ENCODE results near the gene NRXN3.

The NRXN3 gene

DNA sequence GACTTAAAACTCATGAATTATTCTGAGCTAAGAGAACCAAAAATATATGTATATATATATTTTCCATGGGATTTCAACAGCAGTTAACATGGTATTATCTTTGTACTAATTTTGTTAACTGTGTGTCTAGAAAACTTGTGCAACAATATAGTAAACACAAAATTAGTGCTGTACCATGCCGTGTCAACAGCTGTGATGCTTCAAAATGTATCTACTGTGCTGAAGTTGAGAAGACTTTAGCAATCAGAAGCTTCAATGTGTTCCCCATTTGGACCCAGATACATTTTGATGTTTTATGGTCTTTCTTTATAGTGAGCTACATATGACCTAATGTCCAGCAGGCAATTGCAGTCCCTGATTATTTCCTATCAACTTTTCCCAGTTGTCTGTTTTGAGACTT is 1635.5 kb downstream of the NRXN3 start:
- no peak for DNase-seq (ENCODE audit: low read depth in 2 of 2)

DNA sequence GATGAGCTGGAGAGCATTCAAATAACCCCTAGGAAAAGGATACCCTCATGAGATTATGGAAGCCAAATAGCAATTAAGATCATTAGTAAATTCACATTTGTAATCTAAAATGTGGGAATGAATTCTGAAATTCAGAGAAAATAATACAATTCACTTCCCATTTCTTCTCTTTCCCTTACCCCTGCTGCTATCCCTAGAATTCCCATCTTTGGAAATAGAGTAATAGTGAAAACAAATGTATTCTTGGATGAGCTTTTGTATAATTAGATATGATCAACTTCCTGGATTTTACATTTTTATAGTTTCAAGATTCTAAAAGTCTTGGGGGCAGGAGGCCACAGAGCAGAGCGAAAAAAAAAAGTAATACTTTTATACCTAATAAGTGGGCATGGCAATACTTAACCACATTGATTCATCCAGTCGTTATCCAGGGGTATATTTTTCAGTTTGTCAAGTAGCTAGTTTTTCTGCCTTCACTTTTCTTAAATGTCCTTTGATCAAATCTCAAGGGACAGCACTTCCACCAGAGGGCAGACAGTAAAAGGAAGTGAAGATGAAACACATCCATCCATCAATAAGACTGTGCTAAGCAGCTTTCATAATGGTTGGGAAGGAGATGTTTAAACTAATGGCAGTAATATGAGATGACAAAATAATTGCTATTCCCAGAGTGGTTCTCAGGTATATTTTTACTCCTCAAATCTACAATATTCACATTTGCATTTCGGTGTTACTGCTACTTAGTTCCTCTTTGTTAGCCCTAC is 1639.9 kb downstream of the NRXN3 start:
- no peak for DNase-seq (ENCODE audit: low read depth in 2 of 2)

DNA sequence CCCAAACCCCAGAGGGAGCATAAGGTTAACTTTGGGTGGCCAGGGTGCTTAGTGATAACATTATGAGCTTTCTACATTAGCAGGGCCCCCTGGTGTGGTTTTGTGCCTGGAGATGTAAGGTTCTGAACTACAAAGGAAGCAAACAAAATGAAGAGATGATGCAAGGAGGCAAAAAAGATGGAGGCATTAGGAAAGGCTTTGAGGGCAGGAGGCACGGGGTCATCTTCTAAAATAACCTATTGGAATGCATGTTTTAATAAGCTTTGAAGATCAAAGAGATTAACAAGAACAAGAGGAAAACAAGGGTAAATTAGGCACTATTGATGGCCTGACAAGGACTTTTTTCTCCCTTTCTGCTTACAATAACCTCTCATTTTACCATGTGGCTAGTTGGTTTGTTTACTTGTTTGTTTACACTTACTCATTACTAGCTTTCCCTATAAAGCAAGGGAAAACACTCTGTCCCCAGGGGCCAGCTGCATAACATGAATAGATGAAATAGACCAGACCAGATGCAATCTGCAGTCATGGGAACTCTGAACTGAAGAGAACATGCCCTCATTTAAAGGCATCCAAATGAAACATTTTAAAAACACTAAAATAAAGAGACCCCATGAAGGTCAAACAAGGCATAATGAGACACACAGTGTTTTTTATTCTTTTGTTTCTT is 1650.8 kb downstream of the NRXN3 start:
- no peak for DNase-seq (ENCODE audit: low read depth in 2 of 2)

- DNase-seq (ENCODE audit: low read depth in 2 of 2): no peak
Measured at GRCh38 chr14:79822034-79822433, 1651.9 kb downstream of the NRXN3 start.

GRCh38 chr14:79825046-79825521 is 1654.9 kb downstream of the NRXN3 start:
- no peak for DNase-seq (ENCODE audit: low read depth in 2 of 2)

DNA sequence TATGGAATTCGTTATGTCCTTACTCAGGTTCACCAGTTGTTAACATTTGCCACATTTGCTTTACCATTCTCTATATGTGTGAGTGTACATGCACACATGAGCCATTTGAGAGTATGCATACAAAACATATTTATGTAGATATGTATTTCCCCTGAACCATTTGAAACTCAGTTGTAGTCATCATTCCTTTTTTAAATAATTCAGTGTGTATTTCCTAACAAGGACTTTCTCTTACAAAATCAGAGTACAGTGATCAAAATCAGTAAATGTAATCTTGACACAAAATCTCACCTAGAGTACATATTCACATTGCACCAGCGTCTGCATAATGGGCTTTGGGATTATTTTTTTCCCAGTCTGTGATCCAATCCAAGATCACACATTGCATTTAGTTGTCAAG is 1656.2 kb downstream of the NRXN3 start:
- DNase-seq (ENCODE audit: low read depth in 2 of 2): no peak

GRCh38 chr14:79829405-79830166 is 1659.4 kb downstream of the NRXN3 start:
- DNase-seq (ENCODE audit: low read depth in 2 of 2): no peak

DNA sequence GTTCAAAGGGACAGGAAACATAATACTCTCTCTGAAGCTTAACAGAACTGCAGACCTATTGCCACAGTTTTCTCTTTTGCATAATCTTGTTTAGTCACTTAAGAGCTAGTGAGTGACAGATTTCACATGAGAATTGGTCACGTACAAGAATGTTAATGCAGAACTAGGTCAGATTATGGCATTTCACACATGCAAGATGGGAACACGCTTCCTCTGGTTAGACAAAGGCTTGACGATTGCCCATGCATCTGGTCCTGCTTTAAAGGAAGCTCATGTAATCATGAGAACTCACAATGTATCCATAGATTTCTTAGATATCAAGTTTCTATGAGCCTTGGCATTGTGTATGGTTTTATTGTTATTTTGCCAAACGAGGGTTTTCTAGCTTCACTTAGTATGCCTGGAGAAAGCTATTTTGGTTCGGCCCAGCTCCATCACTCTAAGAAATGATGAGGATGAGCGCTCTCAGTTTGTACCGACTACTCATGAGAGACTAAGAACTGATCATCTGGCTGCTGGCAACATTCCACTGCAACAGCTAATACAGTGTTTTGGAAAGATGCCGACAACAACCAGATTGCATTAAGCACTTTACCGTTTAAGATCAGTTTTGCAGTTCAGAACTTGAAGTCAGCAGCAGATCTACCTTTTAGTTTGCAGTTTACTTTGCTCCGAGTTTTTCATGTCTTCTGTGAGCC is 1661.2 kb downstream of the NRXN3 start:
- peak; percentile 24 to 36 for DNase-seq (ENCODE audit: low read depth in 2 of 2)

DNA sequence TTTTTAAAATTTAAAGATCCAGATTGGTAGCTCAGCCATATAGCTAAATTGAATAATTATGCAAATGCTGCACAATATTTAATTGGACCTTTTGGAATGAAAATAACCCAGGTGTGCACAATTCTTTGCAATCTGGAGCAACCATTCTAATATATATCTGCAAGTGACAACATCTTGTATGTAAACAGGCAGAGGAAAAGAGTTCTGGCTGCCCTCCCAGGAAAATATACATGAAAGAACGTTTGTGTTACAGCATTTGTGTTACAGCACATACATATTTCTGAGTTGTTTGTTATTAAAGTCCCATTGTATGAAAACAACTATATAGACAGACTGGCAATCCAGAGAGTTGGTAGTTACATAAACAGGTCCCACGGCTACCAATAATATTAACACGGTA is 1663.6 kb downstream of the NRXN3 start:
- DNase-seq (ENCODE audit: low read depth in 2 of 2): no peak

DNA sequence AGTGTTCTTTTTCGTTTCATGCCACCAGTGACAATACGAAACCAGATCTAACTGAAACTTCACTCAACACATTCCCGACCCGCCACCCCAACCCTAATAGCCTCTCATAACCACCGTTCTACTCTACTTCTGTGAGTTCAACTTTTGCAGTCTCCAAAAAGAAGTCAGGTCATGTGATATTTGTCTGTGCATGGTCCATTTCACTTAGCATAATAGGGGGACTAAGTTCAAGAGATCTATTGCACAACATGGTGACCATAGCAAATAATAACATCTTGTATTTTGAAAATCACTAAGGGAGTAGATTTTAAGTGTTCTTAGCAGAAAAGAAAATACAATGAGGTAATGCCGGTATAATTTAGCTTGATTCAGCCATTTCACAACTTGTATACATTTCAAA is 1664.7 kb downstream of the NRXN3 start:
- no peak for DNase-seq (ENCODE audit: low read depth in 2 of 2)

DNA sequence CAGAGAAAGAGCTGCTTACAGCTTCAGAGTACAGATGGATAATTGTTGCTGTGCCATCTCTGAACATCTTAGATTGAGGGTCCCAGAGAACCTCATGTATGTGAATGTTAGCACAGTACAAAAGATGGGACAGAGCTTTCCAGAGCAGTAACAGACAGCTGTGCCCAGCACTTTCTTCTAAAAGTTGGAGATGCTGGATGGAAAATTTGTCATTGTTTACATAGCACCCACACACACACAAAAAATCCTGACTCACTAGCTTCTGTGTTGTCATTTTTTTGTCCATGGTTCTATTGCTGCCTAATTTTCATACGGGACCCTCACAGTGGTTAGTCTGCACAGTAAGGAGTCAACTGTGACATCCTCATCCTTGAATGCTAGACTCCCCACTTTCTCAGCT is 1666.4 kb downstream of the NRXN3 start:
- no peak for DNase-seq (ENCODE audit: low read depth in 2 of 2)

DNA sequence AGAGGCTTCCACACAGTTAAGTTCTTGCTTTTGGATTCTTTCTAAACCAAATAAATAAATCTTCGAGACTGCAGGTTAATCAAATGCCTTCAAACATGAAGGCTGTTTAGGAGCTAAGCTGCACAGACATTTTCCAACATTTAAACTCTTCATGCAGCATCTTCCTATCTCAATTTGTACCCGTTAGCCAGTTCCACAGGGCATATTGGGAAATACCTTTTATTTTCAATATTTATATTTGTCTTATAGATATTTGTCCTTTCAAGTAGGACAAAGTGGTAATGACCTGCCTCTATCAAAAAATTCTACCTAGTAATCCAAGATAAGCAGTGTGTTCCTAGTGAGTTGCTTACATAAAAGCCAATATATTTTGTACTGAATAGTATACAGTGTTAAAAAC is 1667.5 kb downstream of the NRXN3 start:
- DNase-seq (ENCODE audit: low read depth in 2 of 2): no peak

DNA sequence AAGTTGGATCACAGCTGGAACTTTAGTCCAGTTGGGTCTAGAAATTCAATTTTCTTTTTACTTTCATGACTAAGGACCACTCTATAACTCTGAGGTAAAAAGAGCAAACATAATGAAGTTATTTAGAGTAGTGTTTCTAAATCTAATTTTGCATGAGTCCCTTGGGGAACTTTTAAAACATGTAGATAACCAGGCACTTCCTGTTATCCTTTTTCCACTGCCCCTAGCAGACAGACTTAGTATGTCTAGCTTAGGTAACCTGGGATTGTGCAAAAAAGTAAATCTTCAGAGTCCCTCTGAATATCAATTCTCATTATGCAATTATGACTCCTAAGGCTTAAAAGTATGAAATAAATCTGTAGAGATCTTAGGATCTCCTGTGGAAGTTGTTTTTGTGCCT is 1669.9 kb downstream of the NRXN3 start:
- DNase-seq (ENCODE audit: low read depth in 2 of 2): no peak

- DNase-seq (ENCODE audit: low read depth in 2 of 2): no peak
Measured at GRCh38 chr14:79840831-79841230, 1670.7 kb downstream of the NRXN3 start.

- no peak for DNase-seq (ENCODE audit: low read depth in 2 of 2)
Measured at GRCh38 chr14:79841433-79841832, 1671.3 kb downstream of the NRXN3 start.

GRCh38 chr14:79842270-79842669 is 1672.1 kb downstream of the NRXN3 start:
- no peak for DNase-seq (ENCODE audit: low read depth in 2 of 2)

DNA sequence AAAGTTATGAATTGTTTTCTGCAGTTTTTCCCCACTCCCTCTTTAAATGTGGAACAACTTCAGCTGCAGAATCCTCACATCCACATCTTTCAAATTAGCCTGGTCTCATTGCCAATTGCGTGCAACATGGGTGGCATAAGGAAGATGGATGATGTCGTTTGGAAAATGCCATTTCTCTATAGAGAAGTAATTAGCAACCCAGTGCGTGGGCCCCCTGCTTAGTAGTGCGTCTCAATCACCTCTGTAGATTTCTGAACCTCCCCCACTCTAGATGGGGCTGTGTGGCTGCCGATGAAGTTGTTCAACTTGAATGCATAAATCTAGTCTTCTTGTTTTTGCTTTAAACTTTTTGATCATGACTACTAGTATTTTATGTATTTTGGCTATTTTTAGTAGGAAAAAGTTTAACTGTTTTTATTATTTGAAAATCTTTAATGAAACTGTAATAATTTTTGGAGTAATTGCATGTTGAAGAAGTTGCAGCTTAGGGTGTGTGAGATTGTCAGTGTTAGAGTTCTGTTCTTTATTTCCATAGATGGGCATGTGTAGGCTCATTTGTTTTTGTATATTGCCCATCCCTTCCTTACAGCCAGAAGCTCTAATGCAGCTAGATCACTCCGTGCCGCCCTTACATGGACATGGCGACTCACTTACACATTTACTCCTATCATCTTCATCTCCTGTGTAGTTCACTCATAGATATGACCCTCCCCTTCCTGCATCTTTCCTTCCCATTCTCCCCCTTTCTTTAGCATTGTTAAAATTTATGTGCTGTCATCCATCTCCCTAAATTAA is 1683.0 kb downstream of the NRXN3 start:
- no peak for DNase-seq (ENCODE audit: low read depth in 2 of 2)

GRCh38 chr14:79855789-79856188 is 1685.6 kb downstream of the NRXN3 start:
- no peak for DNase-seq (ENCODE audit: low read depth in 2 of 2)

DNA sequence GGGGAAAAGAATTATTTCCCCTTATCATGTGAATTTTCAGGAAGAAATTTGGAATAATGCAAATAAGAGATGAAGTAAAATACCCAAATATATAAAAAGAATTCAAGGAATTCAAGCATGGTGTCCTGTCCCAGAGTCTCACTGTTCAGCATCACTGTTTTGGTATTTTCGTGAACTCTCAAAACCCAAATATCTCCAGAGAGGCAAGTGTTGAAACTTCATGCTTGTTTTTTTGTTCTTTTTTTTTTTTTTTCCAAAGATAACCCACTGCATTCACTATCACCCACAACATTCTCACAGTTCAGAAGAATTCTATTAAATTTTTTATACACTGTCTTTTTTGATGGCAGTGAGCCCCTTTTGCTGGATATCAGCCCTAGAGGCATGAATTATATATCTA is 1686.2 kb downstream of the NRXN3 start:
- DNase-seq (ENCODE audit: low read depth in 2 of 2): peak; percentile 4 to 14

DNA sequence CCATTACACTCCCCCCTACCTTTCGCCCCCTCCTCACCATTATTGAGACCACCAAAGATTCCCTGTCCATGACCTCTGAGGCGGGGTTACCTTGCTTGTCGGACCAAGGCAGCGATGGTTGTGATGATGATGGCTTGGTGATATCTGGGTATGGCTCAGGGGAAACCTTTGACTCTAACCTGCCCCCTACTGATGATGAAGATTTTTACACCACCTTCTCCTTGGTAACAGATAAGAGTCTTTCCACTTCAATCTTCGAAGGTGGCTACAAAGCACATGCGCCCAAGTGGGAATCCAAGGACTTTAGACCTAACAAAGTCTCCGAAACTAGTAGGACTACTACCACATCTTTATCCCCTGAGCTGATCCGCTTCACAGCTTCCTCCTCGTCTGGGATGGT is 1690.9 kb downstream of the NRXN3 start:
- no peak for DNase-seq (ENCODE audit: low read depth in 2 of 2)

- no peak for DNase-seq (ENCODE audit: low read depth in 2 of 2)
Measured at GRCh38 chr14:79862045-79862444, 1691.9 kb downstream of the NRXN3 start.
